ENCODE results near the gene MRPL53.

GRCh38 chr2:74472945-74473258 is 422 bp upstream of the MRPL53 start:
- no peak for TF ChIP-seq POLR2A (IDR thresholded peaks at IDR 0.05)
- TF ChIP-seq, protein P1, sequence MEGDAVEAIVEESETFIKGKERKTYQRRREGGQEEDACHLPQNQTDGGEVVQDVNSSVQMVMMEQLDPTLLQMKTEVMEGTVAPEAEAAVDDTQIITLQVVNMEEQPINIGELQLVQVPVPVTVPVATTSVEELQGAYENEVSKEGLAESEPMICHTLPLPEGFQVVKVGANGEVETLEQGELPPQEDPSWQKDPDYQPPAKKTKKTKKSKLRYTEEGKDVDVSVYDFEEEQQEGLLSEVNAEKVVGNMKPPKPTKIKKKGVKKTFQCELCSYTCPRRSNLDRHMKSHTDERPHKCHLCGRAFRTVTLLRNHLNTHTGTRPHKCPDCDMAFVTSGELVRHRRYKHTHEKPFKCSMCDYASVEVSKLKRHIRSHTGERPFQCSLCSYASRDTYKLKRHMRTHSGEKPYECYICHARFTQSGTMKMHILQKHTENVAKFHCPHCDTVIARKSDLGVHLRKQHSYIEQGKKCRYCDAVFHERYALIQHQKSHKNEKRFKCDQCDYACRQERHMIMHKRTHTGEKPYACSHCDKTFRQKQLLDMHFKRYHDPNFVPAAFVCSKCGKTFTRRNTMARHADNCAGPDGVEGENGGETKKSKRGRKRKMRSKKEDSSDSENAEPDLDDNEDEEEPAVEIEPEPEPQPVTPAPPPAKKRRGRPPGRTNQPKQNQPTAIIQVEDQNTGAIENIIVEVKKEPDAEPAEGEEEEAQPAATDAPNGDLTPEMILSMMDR (IDR thresholded peaks at IDR 0.05): no peak
